HG02763 (cell line): ENCODE data around the gene SMYD5.

Experiments used
- ATAC-seq: cut with Tn5 transposase; IDR thresholded peaks from one replicate; pipeline ENCODE4 v1.9.1; 2021; ENCODE audit warnings: mild to moderate bottlenecking, moderate library complexity; ENCODE audit not compliant: unreplicated experiment

SMYD5 gene

GRCh38 chr2:73203055-73203681, 10.9 kb upstream of the SMYD5 start:
- no peak for ATAC-seq

GRCh38 chr2:73205611-73206010, 8.4 kb upstream of the SMYD5 start:
- ATAC-seq: no peak

GRCh38 chr2:73208258-73208657, 5.8 kb upstream of the SMYD5 start:
- ATAC-seq: no peak

- ATAC-seq: no peak
Observed at GRCh38 chr2:73210019-73210418, 4.0 kb upstream of the SMYD5 start.

GRCh38 chr2:73210696-73211095, 3.3 kb upstream of the SMYD5 start:
- ATAC-seq: no peak

GRCh38 chr2:73212098-73212447, 2.0 kb upstream of the SMYD5 start:
- no peak for ATAC-seq

- ATAC-seq: peak; percentile 64
Observed at GRCh38 chr2:73212448-73213176, 1.4 kb upstream of the SMYD5 start.

GRCh38 chr2:73215254-73215653, 1.2 kb downstream of the SMYD5 start:
- no peak for ATAC-seq

GRCh38 chr2:73217160-73217559, 3.1 kb downstream of the SMYD5 start:
- no peak for ATAC-seq

GRCh38 chr2:73217826-73218225, 3.8 kb downstream of the SMYD5 start:
- ATAC-seq: no peak

- no peak for ATAC-seq
Observed at GRCh38 chr2:73218298-73218697, 4.3 kb downstream of the SMYD5 start.

- no peak for ATAC-seq
Observed at GRCh38 chr2:73223821-73224220, 9.8 kb downstream of the SMYD5 start.

GRCh38 chr2:73225513-73226360, 11.7 kb downstream of the SMYD5 start:
- no peak for ATAC-seq

GRCh38 chr2:73227086-73227485, 13.0 kb downstream of the SMYD5 start:
- ATAC-seq: no peak

- no peak for ATAC-seq
Observed at GRCh38 chr2:73228631-73229030, 14.6 kb downstream of the SMYD5 start.

GRCh38 chr2:73232403-73233153, 18.5 kb downstream of the SMYD5 start:
- peak; percentile 2 for ATAC-seq

- peak; percentile 93 for ATAC-seq
Observed at GRCh38 chr2:73233154-73233931, 19.3 kb downstream of the SMYD5 start, which contains the start of gene PRADC1. PRADC1 (minus strand) TSS chr2:73233239; CDS start chr2:73233160, 79 bp downstream.

- peak; percentile 56 for ATAC-seq
Observed at GRCh38 chr2:73233932-73234832, 20.1 kb downstream of the SMYD5 start, which contains the start of gene CCT7. CCT7 (plus strand) TSS chr2:73234308; CDS start chr2:73234379, 71 bp downstream.
